Ovary (tissue), 9 donors: ENCODE data around the gene TCP11L1. TPM values are rescaled to one million over a fixed set of nuclear protein-coding genes. Genes with fewer than 3 reads are reported as not detected.

Source experiments
- DNase-seq, 5 donors: peaks; one replicate each; pipeline ENCODE4 v3.0.0-alpha.2; 2019 to 2020
- H3K27ac ChIP-seq, 2 donors: fragments of 200-600 bp; one replicate each; pipeline versions ENCODE4 v1.5.1 to v1.8.0; 2019 to 2022
- H3K27me3 ChIP-seq: fragments of 200-600 bp; one replicate; pipeline ENCODE4 v1.8.0; 2022
- H3K36me3 ChIP-seq: fragments of 200-600 bp; sonication (generic); one replicate; pipeline ENCODE4 v1.5.1; 2019
- H3K4me1 ChIP-seq: one replicate; pipeline ENCODE4 v1.8.1; 2013; ENCODE audit warnings: mild to moderate bottlenecking, moderate library complexity; ENCODE audit not compliant: insufficient read depth
- H3K4me3 ChIP-seq: fragments of 200-600 bp; sonication (generic); one replicate; pipeline ENCODE4 v1.5.1; 2017
- H3K9me3 ChIP-seq, 2 donors: fragments of 200-600 bp in 1 of 2; sonication (generic) in 1 of 2; one replicate each; pipeline versions ENCODE4 v1.5.1 to v1.8.1; 2013 to 2019; ENCODE audit warnings: mild to moderate bottlenecking in 1 of 2, moderate library complexity in 1 of 2
- CTCF ChIP-seq, 3 donors: fragments of 450-650 bp in 2 of 3; fragments of 200-600 bp in 1 of 3; IDR thresholded peaks; one replicate each; pipeline versions ENCODE4 v1.5.1 to v1.8.0; 2016 to 2022; ENCODE audit warnings: antibody characterized with exemption in 3 of 3, mild to moderate bottlenecking in 1 of 3
- EP300 ChIP-seq: sonication (generic); formaldehyde crosslinking; IDR thresholded peaks from one replicate; pipeline ENCODE4 v1.6.1; 2017; ENCODE audit warnings: antibody characterized with exemption
- POLR2A ChIP-seq: fragments of 450-650 bp; IDR thresholded peaks from one replicate; pipeline ENCODE4 v1.6.1; 2017; ENCODE audit warnings: antibody characterized with exemption, mild to moderate bottlenecking, moderate library complexity
- WGBS, 3 donors: extraction: QIAGEN DNeasy Blood & Tissue Kit in 1 of 3; methylation state at CpG; one replicate each; pipeline versions ENCODE4 v1.1.5 to v1.1.7; 2013 to 2017; 5-methylcytosine and 5-hydroxymethylcytosine counted together
- intact Hi-C, 4 donors: fragments of 100-400 bp; cut with DNase I; formaldehyde crosslinking; loops; one replicate each; pipeline versions ENCODE4 v1.11.0 to v1.15.1; 2022 to 2023
- polyA plus RNA-seq, 2 donors: library from polyadenylated mRNA; stranded (reverse); fragments of 200-250 nt in 1 of 2; fragments of 350-450 nt in 1 of 2; fragmentation: Illumina TruSeq in 1 of 2; extraction: RNeasy Lipid Tissue Mini Kit (QIAGEN cat#74804) in 1 of 2; gene quantifications; one replicate each; pipeline ENCODE4 v1.2.3, GENCODE V29; 2013 to 2014
- total RNA-seq, 7 donors: library from RNA; depleted of rRNA in 2 of 7; stranded (reverse); fragments of >200 nt in 2 of 7; fragmentation: NEBNext Ultra II Directional in 3 of 7; extraction: Animal tissue kit (Norgen Biotek cat#: 25700) in 3 of 7; gene quantifications; one replicate each; pipeline versions ENCODE4 v1.1.0 to v1.2.4, GENCODE V29; 2016 to 2023
- donor health status: DM: no; HTN: no; CAD: no; lungs with moderate emphysema.
- donor health status: DM: no; HTN: no; CAD: no.
- donor health status: Bipolar disorder and iron deficiency.
- donor health status: DM: yes; HTN: yes; CAD: no.
- donor health status: DM: no; HTN: no; CAD: no.
- donor health status: DM: yes; HTN: yes; CAD: no.

Gene TCP11L1
- total and polyA plus RNA-seq, 9 donors: 4.4 to 23.4 (median 14.3) TPM

- Histone ChIP-seq H3K4me1 (no peaks in the 10 kb centered on the region), H3K27ac (no peak overlapping the region), H3K9me3 (no peaks in the 10 kb centered on the region), H3K36me3 (no peaks in the 10 kb centered on the region), H3K4me3 (no peak overlapping the region), H3K27me3 (no peaks in the 10 kb centered on the region)
- intact Hi-C loops: no loop called here
- TF ChIP-seq EP300: no peak
- TF ChIP-seq POLR2A: no peak
- TF ChIP-seq CTCF (IDR thresholded peaks at IDR 0.05): no peak
- 87 to 91% (median 90%) methylated on average over 1 of the region's 1 CpG for WGBS, 3 donors
- DNase-seq: no peak
Measured at GRCh38 chr11:33086017-33086416, 46.6 kb downstream of the TCP11L1 start.

- Histone ChIP-seq H3K9me3 (no peaks in the 10 kb centered on the region), H3K4me1 (no peaks in the 10 kb centered on the region), H3K27ac (no peak overlapping the region), H3K36me3 (no peaks in the 10 kb centered on the region), H3K27me3 (no peaks in the 10 kb centered on the region), H3K4me3 (no peak overlapping the region)
- intact Hi-C loops: no loop called here
- TF ChIP-seq CTCF (IDR thresholded peaks at IDR 0.05) (no peak), POLR2A (no peak), EP300 (no peak)
- no peak for DNase-seq
Measured at GRCh38 chr11:33089776-33090175, 50.4 kb downstream of the TCP11L1 start.

DNA sequence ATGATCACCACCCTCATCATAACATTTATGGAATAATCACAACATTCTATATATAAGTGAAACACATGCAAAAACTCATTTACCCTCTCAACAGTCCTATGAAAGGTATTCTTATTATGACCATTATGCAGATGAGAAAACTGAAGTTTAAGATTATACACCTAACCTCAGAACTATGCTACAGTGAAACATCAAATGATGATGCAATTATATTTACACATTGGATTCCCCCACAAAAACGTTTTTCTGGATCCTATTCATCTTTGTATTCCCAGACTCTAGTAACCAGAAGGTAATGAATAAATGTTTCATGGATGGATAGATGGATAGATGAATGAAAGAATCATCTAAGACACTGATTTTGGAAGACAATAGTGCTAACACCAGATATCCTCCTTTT is 54.8 kb downstream of the TCP11L1 start:
- no peaks in the 10 kb centered on the region for H3K9me3 ChIP-seq
- no peaks in the 10 kb centered on the region for H3K4me1 ChIP-seq
- H3K4me3 ChIP-seq: no peak overlapping the region
- no peaks in the 10 kb centered on the region for H3K36me3 ChIP-seq
- DNase-seq: no peak
- WGBS, 3 donors: 27 to 41% (median 36%) methylated on average over 1 of the region's 1 CpG
- TF ChIP-seq EP300: no peak
- TF ChIP-seq POLR2A: no peak
- TF ChIP-seq CTCF (IDR thresholded peaks at IDR 0.05): no peak
- intact Hi-C loops: no loop called here
- H3K27ac ChIP-seq: no peak overlapping the region
- no peaks in the 10 kb centered on the region for H3K27me3 ChIP-seq

DNA sequence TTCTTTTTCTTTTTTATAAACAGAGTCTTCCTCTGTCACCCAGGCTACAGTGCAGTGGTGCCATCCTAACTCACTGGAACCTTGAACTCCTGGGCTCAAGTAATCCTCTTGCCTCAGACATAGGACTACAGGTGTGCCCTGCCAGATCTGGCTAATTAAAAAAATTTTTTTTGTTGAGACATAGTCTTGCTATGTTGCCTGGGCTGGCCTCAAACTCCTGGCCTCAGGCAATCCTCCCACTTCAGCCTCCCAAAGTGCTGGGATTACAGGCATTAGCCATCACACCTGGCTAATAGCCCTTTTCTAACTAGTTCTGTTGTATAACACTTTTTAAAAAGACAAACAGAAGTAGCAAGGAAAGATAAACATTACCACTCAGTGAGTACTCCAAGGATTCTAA is 64.5 kb downstream of the TCP11L1 start:
- Histone ChIP-seq H3K36me3 (no peaks in the 10 kb centered on the region), H3K27ac (no peak overlapping the region), H3K9me3 (no peaks in the 10 kb centered on the region), H3K4me1 (no peaks in the 10 kb centered on the region), H3K4me3 (no peak overlapping the region), H3K27me3 (no peaks in the 10 kb centered on the region)
- intact Hi-C loops: no loop called here
- TF ChIP-seq POLR2A: no peak
- no peak for TF ChIP-seq CTCF (IDR thresholded peaks at IDR 0.05)
- no peak for TF ChIP-seq EP300
- no peak for DNase-seq

- no peak for DNase-seq
- no peak for TF ChIP-seq CTCF (IDR thresholded peaks at IDR 0.05)
- TF ChIP-seq EP300: no peak
- H3K36me3 ChIP-seq: no peaks in the 10 kb centered on the region
- peaks cover 2% of the 10 kb centered on the region for H3K4me1 ChIP-seq
- H3K27me3 ChIP-seq: no peaks in the 10 kb centered on the region
- no peak overlapping the region for H3K27ac ChIP-seq
- no peak overlapping the region for H3K4me3 ChIP-seq
- intact Hi-C loops: no loop called here
- no peaks in the 10 kb centered on the region for H3K9me3 ChIP-seq
Measured at GRCh38 chr11:33109294-33109895, 70.0 kb downstream of the TCP11L1 start.
